ENCODE data around the gene DOCK9. TPM values are rescaled to one million over a fixed set of nuclear protein-coding genes. Genes with fewer than 3 reads are reported as not detected.

DOCK9 gene
- total RNA-seq, 1 donor from 2014 or later: 97.3 TPM

- ATAC-seq: no peak
These were observed 192.5 kb downstream of the DOCK9 start for GRCh38 chr13:98785405-98785804.

DNA sequence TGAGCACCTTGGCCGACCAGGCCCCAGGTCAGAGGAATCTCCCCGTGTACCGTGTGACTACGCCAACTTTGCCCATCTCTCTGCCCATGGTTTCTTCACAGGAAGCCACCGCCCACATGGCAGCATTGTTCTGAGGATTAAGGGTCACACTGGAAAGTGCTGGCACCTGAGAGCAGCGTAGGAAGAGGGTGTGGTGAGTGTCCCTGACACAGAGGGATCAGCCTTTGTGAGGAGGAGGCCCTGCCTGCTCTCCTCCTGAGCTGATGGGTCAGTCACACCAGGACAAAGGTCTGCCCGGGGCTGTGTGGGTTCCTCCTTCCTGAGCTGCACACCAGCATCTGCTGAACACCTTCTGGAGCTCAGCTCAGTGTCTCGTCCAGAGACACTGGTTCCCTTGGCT lies 193.2 kb downstream of the DOCK9 start:
- peak; percentile 89 for ATAC-seq

- peak; percentile 49 for ATAC-seq
These were observed 193.9 kb downstream of the DOCK9 start for GRCh38 chr13:98783856-98784478.

DNA sequence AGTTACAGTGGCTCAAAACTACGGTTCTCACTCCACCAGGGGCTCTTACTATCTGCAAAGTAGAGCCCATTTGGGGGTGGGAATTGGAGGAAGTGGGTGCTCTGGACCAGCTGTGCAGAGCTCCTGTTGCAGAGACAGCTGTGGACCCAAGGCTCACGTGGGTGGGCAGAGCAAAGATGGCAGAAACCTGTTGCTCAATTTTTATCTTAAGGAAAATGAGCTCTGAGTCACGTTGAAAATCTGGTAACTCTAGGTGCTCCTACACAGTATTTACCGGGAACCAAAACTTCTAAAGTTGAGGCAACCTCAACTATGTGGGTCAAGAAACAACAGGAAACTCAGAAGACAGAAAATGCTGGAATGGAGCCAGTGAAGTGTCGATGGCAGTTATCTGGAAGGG lies 195.2 kb downstream of the DOCK9 start:
- ATAC-seq: peak; percentile 41

DNA sequence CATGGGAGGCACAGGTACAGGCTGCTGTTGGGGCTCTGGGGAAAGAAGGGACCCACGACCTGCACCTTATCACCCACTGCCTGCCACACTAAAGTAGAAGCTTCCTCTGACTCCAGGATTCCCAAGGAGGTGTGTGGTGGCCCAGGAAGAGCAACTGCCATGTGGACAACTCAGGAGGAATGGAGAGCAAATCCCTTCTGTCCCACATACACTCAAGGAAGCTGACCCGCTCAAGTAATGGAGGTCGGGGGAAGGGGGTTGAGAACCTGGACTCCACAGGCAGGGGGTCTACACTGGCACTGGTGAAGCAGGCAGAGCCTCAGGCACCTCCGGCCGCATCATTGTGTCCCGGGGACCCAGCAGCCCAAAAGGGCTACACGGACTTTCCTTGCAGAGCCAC lies 196.0 kb downstream of the DOCK9 start:
- ATAC-seq: no peak

GRCh38 chr13:98781470-98781869 lies 196.4 kb downstream of the DOCK9 start:
- no peak for ATAC-seq

DNA sequence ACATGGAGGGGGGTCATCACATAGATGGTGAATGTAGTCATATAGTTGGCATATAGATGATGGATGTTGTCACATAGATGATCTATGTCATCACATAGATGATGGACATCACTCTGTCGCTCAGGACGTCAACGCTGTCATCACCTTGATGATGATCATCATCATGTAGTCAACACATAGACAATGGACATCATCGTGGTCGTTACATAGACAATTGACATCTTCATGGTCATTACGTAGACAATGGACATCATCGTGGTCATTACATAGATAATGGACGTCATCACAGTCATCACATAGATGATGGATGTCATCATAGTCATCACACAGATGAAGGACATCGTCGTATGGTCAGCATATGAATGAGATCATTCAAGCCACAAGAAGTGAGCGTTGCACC lies 196.8 kb downstream of the DOCK9 start:
- ATAC-seq: no peak

- ATAC-seq: no peak
These were observed 197.4 kb downstream of the DOCK9 start for GRCh38 chr13:98780451-98780850.

DNA sequence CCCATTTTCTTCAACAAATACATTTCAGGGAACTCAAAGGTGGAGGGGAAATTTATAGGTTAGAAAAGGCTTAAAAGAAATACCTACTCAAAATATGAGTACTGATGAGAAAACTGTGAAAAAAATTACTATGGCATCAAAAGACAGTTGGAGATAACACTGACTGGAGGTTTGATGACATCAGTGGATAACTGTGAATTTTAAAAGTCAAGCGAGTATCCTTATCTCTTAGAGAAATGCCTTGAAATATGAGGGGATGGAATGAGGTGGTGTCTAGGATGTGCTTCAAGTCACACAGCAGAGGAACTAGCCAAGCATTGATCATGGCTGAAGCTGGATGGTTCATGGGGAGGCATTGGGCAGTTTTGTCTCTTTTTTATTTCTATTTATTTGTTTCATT lies 198.2 kb downstream of the DOCK9 start:
- ATAC-seq: no peak

- ATAC-seq: no peak
These were observed 199.1 kb downstream of the DOCK9 start for GRCh38 chr13:98778749-98779148.

GRCh38 chr13:98776644-98777043 lies 201.2 kb downstream of the DOCK9 start:
- no peak for ATAC-seq

DNA sequence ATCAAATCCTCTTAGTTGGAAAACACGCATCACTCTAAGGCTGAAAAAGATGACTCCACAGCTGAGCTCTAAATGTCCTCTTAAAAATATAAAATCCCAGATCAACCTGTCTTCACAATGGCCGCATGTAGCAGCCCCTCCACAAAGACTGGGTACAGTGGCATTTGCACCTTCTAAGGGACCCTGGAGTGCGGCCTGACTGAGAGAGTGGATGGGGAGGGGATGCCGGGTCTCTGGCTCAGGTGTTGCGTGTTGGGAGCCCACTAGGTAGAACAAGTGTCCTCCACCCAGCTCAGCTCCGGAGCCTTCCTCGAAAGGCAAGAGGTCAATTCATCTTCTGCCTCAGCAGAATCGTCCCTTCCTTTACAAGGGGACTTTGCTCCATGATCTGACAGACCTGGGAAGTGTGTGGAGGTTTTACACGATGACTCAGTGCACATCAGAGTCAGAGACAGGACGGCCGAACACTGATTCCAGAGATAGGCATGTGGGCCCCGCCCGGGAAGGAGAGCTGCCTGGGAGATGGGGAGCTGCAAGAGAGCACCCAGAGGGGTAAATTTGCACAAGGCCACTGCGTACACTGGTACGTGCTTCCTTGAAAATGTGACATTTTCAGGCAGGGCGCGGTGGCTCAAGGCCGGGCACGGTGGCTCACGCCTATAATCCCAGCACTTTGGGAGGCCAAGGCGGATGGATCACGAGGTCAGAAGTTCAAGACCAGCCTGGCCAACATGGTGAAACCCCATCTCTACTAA lies 201.8 kb downstream of the DOCK9 start:
- peak; percentile 84 for ATAC-seq

DNA sequence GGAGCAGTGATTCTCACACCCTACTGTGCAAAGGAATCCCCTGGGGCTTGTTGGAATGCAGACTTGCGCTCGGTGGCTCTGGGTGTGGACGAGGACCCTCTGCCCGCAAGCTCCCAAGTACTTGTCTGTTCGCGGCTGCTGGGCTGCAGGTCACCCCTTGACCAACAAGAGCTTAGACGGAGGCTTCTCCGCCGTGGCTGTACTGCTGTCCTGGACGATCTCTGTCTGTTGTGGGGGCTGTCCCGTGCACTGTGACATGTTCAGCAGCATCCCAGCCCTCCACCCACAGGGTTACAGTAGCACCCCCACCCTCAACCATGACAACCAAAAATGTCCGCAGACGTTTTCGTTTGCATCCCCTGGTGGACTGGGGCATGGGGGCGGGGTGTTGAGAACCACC lies 202.5 kb downstream of the DOCK9 start:
- ATAC-seq: no peak

DNA sequence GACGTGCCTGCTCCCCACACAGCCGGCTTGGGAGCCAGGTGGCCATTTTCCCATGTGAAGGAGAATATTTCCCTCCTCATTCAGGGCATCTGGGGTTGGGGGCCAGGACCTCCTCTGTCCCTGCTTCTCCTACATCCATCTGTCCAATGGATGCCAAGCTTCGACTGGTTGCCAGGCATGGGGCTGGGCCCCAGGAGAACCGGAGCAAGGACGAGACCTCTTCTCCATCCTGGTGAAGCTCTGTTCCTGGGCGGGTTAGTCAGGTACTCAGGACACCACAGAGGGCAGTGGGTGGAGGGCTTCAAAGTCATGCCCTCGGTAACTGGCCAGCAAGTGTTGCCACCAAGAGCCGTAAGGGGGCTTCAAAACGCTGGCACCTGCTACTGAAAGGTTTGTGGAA lies 203.1 kb downstream of the DOCK9 start:
- no peak for ATAC-seq

DNA sequence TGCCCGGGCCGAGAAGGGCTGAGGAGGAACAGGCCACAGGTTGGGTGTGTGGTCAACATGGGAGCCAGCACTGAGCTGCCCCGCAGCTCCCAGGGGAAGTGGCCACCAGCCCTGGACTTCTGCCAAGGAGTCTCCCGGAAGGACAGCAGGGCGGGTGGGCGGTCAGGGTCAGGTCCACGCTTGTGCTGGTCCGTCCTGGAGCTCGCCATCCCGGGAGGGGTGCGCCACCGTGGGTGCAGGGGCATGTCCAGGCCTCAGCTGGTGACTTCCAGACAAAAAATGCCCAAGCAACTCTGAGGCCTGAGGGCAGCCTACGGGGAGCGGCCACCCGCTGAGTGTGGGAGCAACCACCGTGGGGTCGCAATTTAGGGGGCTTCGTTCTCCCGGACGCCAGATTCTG lies 203.9 kb downstream of the DOCK9 start:
- no peak for ATAC-seq

DNA sequence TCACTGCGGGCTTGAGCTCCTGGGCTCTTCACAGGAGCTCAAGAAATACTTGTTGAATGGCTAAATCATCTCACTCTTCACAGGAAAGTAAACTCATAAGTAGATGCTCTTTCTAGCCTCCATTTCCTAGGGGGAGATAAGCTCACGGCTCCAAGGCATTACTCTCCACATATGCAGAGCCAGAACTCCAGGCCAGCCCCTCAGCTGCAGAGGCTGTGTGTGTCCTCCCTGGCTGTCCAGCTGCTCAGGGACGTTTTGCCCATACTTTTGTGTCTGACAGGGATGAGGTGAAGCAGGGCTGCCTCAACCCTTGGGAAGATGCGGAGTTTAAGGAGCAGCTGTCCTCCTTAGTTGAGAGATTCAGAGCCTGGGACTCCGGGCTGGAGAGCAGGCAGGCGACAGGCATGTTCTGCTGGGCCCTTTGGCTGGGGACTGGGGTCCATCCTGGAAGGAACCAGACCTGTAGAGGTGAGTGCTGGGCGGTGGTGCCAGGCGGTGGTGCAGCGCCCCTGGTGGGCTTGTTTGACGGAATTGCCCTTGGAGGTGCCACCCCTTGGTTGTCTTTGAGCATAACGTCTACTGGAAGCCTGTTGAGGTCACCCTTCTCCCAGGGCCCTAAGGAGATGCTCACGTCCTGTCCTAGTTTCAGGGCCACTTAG lies 204.9 kb downstream of the DOCK9 start:
- no peak for ATAC-seq

GRCh38 chr13:98771838-98772611 lies 205.8 kb downstream of the DOCK9 start:
- ATAC-seq: no peak

GRCh38 chr13:98769736-98770135 lies 208.1 kb downstream of the DOCK9 start:
- no peak for ATAC-seq

GRCh38 chr13:98768522-98768921 lies 209.3 kb downstream of the DOCK9 start:
- ATAC-seq: no peak

DNA sequence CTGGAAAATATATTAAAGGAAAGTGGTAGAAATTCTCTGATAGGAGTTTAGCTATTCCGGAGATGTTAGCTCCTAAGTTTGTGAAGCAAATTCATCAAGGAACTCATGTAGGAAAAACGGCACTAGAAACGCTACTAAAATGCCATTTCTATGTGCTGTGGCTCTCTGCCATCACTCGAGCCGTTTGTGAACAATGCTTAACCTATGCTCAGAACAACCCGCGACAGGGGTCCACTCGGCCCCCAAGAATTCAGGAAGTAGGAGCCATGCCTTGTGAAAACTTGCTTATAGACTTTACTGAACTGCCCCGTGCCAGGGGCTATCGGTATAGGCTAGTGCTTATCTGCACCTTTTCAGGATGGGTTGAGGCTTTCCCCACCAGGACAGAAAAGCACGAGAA lies 211.2 kb downstream of the DOCK9 start:
- no peak for ATAC-seq

DNA sequence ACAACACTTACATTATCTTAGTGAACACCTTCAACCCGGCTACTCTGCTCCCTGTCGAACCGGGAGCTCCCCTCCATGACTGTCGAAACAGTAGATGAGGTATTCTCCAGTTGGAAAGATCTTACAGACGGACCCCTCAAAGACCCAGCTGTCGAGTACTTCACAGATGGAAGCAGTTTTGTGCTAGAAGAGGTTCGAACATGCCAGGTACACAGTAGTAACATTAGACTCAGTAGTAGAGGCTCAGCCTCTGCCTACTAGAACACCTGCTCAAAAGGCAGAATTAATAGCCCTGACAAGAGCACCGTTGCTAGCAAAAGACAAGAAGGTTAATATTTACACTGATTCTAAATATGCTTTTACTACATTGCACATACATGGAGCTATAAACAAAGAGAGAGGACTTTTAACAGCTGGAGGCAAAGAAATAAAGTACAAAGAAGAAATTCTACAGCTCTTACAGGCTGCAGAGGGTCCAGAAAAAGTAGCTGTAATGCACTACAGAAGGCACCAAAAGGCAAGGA lies 211.8 kb downstream of the DOCK9 start:
- ATAC-seq: no peak

- no peak for ATAC-seq
These were observed 215.8 kb downstream of the DOCK9 start for GRCh38 chr13:98761986-98762616.
